GM12892 (cell line): ENCODE measurements around the gene SLC8A1.

Source experiments
- POLR2A ChIP-seq: IDR thresholded peaks from 2 replicates; pipeline ENCODE4 v1.6.1; 2011; ENCODE audit warnings: low read depth, low read length, control low read depth
- POLR2AphosphoS5 ChIP-seq: IDR thresholded peaks from 2 replicates; pipeline ENCODE4 v1.6.1; 2011; ENCODE audit warnings: low read depth, low read length, control low read depth
- TAF1 ChIP-seq: IDR thresholded peaks from 2 replicates; pipeline ENCODE4 v1.6.1; 2011; ENCODE audit warnings: low read depth, mild to moderate bottlenecking, control low read depth, low read length, borderline replicate concordance

GRCh38 chr2:40439473-40439872 lies 12.4 kb downstream of the SLC8A1 start:
- no peak for TF ChIP-seq POLR2AphosphoS5
- no peak for TF ChIP-seq POLR2A
- no peak for TF ChIP-seq TAF1
